GM23338 (cell line): Measurements from ENCODE around the gene SMURF2. TPM values are rescaled to one million over a fixed set of nuclear protein-coding genes. Genes with fewer than 3 reads are reported as not detected.

Experiments
- EZH2phosphoT487 ChIP-seq: fragments of 200-600 bp; sonication (generic); IDR thresholded peaks from one replicate; pipeline ENCODE4 v1.8.1; 2018; ENCODE audit warnings: antibody characterized with exemption; ENCODE audit not compliant: unreplicated experiment
- JUNB ChIP-seq: IDR thresholded peaks from one replicate; pipeline ENCODE4 v1.6.1; 2016; ENCODE audit warnings: antibody characterized with exemption; ENCODE audit not compliant: unreplicated experiment
- NANOG ChIP-seq: IDR thresholded peaks from 2 replicates; pipeline ENCODE4 v1.6.1; 2016; ENCODE audit warnings: antibody characterized with exemption, borderline replicate concordance
- STAT1 ChIP-seq: IDR thresholded peaks from one replicate; pipeline ENCODE4 v1.6.1; 2016; ENCODE audit warnings: antibody characterized with exemption; ENCODE audit not compliant: unreplicated experiment
- ZNF114 ChIP-seq: fragments of 250-450 bp; sonication (Bioruptor Pico); IDR thresholded peaks from 2 replicates; pipeline ENCODE4 v1.5.0; 2020; ENCODE audit warnings: mild to moderate bottlenecking, moderate library complexity
- polyA plus RNA-seq: library from polyadenylated mRNA; unstranded; fragments of >200 nt; fragmentation: Nextera tagmentation; extraction: Ambion mirVana; gene quantifications from 2 replicates; pipeline ENCODE4 v1.2.1, GENCODE V29; 2016
- total RNA-seq: library from RNA; depleted of rRNA; stranded (reverse); fragments of >200 nt; shearing (Covaris generic); gene quantifications from 2 replicates; pipeline ENCODE4 v1.2.3, GENCODE V29; 2014
- TF ChIP-seq, protein P1 (sequence below): fragments of 250-450 bp; sonication (Bioruptor Pico); IDR thresholded peaks from 2 replicates; pipeline ENCODE4 v1.5.0; 2020; ENCODE audit warnings: mild to moderate bottlenecking, moderate library complexity
- TF ChIP-seq, protein P2 (sequence below): IDR thresholded peaks from 2 replicates; pipeline ENCODE4 v1.6.1; 2016; ENCODE audit warnings: antibody characterized with exemption
- TF ChIP-seq, protein P3 (sequence below), 2 experiments: fragments of 200-600 bp in 1 of 2; sonication (generic) in 1 of 2; conservative IDR thresholded peaks; 2 replicates each; pipeline versions ENCODE4 v1.5.1 to v1.6.1; 2016 to 2017; ENCODE audit warnings: antibody characterized with exemption in 2 of 2, low read depth in 2 of 2, mild to moderate bottlenecking in 2 of 2, moderate library complexity in 1 of 2

The SMURF2 gene
- total and polyA plus RNA-seq, 2 experiments from 2014 or later = 12.1 to 29.6 TPM

DNA sequence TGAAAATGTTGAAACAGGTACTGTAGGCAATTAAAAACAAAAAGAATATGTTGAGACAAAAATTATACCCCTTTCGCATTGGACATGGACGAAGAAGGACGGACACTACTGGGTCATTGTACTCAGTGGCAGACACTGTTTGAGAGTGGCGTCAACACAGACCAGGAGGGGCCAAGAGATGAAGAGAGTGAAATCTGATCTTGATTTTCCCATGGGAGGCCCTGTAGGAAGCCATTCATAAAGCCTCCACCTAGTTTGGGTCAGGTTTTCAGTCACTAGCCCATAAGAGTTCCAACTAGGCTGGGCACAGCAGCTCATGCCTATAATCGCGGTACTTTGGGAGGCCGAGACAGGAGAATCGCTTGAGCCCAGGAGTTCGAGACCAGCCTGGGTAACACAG lies 23.6 kb upstream of the SMURF2 start (continued):
- TF ChIP-seq, protein P1, sequence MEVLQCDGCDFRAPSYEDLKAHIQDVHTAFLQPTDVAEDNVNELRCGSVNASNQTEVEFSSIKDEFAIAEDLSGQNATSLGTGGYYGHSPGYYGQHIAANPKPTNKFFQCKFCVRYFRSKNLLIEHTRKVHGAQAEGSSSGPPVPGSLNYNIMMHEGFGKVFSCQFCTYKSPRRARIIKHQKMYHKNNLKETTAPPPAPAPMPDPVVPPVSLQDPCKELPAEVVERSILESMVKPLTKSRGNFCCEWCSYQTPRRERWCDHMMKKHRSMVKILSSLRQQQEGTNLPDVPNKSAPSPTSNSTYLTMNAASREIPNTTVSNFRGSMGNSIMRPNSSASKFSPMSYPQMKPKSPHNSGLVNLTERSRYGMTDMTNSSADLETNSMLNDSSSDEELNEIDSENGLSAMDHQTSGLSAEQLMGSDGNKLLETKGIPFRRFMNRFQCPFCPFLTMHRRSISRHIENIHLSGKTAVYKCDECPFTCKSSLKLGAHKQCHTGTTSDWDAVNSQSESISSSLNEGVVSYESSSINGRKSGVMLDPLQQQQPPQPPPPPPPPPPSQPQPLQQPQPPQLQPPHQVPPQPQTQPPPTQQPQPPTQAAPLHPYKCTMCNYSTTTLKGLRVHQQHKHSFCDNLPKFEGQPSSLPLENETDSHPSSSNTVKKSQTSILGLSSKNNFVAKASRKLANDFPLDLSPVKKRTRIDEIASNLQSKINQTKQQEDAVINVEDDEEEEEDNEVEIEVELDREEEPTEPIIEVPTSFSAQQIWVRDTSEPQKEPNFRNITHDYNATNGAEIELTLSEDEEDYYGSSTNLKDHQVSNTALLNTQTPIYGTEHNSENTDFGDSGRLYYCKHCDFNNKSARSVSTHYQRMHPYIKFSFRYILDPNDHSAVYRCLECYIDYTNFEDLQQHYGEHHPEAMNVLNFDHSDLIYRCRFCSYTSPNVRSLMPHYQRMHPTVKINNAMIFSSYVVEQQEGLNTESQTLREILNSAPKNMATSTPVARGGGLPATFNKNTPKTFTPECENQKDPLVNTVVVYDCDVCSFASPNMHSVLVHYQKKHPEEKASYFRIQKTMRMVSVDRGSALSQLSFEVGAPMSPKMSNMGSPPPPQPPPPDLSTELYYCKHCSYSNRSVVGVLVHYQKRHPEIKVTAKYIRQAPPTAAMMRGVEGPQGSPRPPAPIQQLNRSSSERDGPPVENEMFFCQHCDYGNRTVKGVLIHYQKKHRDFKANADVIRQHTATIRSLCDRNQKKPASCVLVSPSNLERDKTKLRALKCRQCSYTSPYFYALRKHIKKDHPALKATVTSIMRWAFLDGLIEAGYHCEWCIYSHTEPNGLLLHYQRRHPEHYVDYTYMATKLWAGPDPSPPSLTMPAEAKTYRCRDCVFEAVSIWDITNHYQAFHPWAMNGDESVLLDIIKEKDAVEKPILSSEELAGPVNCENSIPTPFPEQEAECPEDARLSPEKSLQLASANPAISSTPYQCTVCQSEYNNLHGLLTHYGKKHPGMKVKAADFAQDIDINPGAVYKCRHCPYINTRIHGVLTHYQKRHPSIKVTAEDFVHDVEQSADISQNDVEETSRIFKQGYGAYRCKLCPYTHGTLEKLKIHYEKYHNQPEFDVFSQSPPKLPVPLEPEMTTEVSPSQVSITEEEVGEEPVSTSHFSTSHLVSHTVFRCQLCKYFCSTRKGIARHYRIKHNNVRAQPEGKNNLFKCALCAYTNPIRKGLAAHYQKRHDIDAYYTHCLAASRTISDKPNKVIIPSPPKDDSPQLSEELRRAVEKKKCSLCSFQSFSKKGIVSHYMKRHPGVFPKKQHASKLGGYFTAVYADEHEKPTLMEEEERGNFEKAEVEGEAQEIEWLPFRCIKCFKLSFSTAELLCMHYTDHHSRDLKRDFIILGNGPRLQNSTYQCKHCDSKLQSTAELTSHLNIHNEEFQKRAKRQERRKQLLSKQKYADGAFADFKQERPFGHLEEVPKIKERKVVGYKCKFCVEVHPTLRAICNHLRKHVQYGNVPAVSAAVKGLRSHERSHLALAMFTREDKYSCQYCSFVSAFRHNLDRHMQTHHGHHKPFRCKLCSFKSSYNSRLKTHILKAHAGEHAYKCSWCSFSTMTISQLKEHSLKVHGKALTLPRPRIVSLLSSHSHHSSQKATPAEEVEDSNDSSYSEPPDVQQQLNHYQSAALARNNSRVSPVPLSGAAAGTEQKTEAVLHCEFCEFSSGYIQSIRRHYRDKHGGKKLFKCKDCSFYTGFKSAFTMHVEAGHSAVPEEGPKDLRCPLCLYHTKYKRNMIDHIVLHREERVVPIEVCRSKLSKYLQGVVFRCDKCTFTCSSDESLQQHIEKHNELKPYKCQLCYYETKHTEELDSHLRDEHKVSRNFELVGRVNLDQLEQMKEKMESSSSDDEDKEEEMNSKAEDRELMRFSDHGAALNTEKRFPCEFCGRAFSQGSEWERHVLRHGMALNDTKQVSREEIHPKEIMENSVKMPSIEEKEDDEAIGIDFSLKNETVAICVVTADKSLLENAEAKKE (CRISPR knock-in tag) = no peak
- TF ChIP-seq, protein P2, sequence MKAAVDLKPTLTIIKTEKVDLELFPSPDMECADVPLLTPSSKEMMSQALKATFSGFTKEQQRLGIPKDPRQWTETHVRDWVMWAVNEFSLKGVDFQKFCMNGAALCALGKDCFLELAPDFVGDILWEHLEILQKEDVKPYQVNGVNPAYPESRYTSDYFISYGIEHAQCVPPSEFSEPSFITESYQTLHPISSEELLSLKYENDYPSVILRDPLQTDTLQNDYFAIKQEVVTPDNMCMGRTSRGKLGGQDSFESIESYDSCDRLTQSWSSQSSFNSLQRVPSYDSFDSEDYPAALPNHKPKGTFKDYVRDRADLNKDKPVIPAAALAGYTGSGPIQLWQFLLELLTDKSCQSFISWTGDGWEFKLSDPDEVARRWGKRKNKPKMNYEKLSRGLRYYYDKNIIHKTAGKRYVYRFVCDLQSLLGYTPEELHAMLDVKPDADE = no peak
- no peak for TF ChIP-seq EZH2phosphoT487
- TF ChIP-seq JUNB = no peak
- no peak for TF ChIP-seq STAT1
- TF ChIP-seq, protein P3, sequence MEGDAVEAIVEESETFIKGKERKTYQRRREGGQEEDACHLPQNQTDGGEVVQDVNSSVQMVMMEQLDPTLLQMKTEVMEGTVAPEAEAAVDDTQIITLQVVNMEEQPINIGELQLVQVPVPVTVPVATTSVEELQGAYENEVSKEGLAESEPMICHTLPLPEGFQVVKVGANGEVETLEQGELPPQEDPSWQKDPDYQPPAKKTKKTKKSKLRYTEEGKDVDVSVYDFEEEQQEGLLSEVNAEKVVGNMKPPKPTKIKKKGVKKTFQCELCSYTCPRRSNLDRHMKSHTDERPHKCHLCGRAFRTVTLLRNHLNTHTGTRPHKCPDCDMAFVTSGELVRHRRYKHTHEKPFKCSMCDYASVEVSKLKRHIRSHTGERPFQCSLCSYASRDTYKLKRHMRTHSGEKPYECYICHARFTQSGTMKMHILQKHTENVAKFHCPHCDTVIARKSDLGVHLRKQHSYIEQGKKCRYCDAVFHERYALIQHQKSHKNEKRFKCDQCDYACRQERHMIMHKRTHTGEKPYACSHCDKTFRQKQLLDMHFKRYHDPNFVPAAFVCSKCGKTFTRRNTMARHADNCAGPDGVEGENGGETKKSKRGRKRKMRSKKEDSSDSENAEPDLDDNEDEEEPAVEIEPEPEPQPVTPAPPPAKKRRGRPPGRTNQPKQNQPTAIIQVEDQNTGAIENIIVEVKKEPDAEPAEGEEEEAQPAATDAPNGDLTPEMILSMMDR (conservative IDR thresholded peaks at IDR 0.05; ENCODE audit: low read depth in 2 of 2) = no peak
- TF ChIP-seq NANOG = no peak
- TF ChIP-seq ZNF114 (CRISPR knock-in tag) = no peak
